HG03378 (cell line): ENCODE results near the gene GTPBP2.
A peak's percentile ranks its signal among the peaks of the same experiment; 100 is the strongest.

ENCODE experiments used
- ATAC-seq: cut with Tn5 transposase; IDR thresholded peaks from one replicate; pipeline ENCODE4 v1.9.1; 2021; ENCODE audit warnings: mild to moderate bottlenecking, moderate library complexity; ENCODE audit not compliant: unreplicated experiment

Gene GTPBP2, protein sequence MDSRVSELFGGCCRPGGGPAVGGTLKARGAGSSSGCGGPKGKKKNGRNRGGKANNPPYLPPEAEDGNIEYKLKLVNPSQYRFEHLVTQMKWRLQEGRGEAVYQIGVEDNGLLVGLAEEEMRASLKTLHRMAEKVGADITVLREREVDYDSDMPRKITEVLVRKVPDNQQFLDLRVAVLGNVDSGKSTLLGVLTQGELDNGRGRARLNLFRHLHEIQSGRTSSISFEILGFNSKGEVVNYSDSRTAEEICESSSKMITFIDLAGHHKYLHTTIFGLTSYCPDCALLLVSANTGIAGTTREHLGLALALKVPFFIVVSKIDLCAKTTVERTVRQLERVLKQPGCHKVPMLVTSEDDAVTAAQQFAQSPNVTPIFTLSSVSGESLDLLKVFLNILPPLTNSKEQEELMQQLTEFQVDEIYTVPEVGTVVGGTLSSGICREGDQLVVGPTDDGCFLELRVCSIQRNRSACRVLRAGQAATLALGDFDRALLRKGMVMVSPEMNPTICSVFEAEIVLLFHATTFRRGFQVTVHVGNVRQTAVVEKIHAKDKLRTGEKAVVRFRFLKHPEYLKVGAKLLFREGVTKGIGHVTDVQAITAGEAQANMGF

DNA sequence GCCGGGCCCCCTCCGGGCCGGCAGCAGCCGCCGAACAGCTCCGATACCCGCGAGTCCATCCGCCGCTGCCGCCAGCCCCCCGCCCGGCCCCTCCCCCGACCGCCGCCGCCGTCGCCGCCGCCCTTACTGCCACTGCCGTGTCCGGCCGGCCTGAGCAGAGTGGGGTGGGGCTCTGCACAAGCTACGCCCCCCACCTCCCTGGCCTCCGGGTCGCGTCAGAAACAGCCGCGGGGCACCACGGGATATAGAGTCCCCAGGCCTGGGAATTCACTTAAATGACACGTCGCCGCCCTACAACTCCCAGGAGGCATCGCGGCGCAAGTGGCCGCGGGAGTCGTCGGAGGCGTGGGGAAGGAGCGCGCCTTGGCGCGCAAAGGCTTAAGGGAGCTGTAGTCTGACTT, at the start of gene GTPBP2:
Gene GTPBP2, minus strand, starts transcription at position 161 of the 401 bp plus-strand sequence. Its CDS starts 102 bp downstream, at position 59.
- peak; percentile 71 for ATAC-seq

DNA sequence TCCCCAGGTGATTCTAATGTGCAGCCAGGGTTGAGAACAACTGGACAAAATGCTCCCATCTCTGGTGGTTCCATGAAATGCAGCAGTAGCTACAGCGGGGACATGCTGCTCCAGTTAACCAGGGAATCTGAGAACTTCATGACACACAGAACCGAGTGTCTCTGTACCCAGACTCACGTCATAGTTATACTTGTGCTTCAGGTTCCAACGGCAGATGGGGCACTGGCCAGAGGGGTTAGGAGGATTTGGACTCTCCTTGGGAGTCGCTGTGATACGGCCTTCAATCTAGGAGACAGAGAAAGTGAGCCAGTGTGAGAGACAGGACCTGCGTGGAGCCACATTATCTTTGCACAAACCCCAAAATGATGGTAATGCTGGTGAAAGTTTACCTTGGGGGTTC, 49.3 kb upstream of the GTPBP2 start:
- no peak for ATAC-seq

DNA sequence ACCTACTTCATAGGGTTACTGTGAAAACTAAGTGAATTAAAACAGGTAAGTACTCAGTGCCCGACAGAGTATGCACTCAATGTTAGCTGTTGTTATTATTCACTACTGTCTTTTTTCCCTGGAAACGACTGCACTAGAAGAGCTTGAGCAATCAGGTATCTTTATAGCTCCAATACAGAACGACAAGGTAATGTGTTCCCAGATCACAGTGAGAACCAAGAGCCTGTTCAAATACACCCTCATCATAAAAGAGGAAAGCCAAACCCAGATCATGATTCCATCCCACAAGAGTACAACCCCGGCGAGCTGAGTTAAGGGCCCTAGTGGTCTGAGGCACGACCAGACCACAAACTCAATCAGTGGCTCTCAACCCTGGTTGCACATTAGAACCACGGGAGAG, 48.7 kb upstream of the GTPBP2 start:
- no peak for ATAC-seq

DNA sequence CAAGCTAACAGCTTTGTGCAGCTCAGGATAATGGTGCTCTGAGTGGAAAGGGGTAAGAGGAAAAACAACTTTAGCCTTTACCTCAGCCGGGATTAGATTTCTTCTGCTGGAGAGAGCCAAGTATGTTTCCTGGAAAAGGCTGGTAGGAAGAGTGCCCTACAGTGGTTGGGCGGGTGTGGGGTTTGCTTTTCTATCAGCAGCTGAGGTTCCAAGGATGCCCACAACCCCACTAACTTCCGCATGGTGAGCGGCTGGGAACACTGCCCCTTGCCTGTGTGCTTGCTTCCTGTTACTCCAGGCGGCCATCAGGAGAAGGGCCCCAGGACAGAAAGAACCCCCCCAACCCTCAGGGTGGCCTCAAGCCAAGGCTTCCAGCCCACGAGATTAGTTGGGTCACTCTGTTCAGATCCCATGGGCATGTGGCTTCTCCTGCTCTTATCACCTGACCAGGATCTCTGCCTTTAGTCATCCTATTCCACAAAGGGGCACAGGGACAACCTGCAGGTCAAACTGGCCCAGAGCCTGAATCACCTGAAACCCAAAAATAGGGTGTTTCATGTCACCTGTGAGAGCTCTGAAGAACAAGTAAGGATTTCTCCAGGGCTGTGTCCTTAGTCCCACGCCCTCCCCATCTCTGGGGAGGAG, 48.0 kb upstream of the GTPBP2 start:
- no peak for ATAC-seq

DNA sequence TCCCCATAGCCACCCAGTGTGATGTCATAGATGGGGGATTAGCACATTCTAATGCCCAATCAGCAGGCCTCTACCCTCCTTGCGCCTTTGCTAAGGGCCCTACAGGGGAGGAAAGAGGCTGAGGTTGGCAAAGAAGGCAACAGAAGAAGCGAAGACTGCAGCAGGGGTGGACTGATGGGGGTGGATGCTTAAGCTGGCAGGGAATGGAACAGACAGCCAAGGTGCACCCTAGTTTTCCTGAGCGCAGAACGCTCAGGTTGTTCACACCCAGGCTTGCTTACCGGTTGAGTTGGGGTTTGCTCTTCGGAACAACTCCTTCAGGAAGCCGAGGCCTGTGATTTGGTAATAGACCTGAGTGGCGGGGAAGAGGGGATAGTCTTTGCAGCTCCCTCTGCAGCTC, 45.9 kb upstream of the GTPBP2 start:
- no peak for ATAC-seq

DNA sequence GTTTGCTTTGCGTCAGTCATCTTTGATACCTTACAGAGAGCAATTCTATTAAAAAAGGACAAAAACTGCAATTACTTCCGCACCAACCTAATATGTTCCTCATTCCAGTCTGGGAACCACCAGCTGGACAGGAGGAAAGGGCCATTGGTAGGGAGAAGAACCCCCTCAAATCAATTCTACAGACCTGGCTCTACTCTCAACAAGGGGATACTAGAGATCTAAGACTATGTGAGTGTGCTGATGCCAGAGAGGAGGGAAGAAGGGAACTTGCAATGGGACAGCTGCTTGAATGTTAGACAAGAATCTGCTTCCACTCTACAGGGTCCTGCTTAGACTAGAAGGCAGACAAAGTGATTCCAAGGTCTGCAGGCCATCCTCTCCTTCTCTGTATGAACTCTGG, 45.2 kb upstream of the GTPBP2 start:
- no peak for ATAC-seq

DNA sequence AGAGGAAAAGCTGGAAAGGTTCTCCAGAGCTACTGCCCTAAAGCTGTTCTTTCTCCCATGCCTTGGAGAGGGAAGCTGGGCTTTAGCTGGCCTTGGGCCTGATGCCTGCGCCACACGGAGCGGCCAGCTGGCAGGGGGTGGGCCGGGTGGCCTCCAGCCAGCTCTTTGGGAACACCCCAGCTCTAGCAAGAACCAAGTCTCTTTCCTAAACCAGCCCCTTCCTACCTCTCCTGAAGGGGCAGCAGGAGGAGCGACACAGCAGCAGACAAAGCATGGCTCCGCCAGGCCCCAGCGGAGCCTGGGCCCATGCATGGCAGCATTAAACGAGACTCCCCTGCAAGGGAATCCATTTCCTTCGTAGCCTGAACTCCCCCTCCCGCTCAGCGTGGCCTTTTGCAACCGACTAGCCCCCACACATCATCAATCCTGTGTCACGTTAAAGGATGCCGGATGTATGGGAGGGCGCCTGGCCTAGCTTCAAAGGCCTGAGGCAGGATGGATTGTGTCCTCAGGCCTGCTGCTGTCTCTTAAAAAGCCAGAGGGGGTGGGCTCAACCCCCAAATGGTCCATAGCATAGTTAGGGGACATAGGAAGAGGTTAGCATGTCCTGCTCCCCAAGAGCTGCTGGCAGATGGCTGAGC, 44.5 kb upstream of the GTPBP2 start:
- ATAC-seq, result no peak

DNA sequence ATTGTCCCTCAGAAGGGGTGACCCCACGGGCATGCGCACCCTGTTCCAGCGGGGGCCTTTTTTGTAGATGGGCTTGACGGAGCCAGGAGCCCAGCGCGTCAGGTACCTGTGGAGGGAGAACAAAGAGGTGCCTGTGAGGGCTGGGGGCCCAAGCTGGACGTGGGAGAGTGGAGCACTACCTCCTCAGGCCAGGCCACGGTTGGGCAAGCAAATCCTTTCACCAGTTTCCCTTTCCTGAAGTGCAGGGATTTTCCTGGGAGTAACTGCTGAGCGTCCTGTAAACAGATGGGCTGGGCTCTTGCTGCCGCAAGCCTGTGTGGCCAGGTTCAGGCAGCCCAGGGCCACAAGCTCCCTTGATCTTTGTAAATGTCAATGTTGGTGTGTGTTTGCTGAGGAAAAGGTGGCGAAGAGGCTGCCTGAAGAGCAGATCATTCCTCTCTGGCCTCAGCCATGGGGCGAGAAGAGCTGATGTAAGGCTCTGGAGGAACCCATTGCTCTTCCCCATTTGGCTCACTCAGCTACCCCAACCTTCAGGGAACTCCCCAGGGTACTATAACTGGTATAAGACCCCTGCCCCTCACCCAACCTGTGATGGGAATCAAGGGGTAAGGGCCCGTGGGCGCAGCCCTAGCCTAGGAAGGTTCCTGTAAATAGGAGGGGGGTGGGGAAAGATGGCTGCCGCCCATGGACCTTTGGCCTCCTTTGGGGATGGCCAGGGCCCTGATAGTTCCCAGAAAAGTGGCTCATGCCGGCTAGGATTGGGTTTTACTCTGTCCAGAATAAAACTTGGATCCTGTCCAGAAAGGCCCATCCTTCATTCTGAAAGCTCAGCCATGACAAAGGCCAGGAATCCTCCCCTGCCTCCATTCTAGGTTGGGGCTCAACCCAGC, 43.0 kb upstream of the GTPBP2 start:
- no peak for ATAC-seq

DNA sequence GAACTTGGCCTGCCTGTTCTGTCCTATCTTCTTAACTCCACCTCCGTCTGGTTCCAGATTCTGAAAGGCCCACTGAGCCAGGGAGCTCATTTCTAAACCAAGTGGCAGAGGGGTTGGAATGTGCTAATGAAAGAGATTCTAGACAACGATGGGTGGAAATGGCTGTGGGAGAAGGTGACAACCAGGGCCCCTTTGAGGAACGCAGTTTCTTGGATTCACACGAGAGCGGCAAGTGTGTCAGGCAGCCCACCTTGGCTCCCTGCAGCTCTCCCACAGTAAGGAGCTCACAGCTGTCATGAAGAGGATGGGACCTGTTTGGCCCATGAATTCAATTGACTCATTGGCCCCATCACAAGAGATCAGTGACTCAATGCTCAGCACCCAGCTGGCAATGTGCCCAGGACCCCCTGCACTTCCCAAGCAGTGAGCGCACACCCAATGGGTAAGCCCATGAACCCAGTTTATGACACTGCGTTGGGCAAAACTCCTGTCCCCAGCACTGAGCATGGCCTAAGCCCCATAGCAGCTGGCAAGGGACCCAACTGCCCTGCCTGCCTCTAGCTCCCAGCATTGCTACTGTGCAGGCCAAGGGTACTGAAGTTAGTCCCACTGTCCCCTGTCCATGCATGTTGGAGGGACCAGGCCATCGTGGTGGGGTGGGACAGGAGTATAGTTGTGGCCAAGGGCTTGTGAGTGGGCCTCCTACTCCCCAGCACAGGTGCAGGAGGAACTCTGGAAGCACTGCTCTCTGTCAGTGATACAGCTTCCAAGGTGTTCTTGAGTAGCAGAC, 42.1 kb upstream of the GTPBP2 start:
- ATAC-seq, result no peak

DNA sequence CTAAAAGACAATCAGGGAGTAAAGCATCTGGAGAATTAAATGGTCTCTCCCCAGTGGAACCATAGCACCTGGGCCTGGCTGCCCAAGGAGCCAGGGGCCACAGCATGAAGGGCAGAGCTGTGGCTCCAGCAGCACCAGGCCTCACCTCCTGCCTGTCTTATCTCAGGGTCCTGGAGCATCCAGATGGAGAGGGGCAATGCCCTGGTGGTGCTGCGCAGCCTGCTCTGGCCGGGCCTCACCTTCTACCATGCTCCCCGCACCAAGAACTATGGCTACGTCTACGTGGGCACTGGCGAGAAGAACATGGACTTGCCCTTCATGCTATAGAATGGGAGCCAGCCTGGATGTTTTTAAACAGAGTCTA, 41.5 kb upstream of the GTPBP2 start:
- ATAC-seq, result no peak

DNA sequence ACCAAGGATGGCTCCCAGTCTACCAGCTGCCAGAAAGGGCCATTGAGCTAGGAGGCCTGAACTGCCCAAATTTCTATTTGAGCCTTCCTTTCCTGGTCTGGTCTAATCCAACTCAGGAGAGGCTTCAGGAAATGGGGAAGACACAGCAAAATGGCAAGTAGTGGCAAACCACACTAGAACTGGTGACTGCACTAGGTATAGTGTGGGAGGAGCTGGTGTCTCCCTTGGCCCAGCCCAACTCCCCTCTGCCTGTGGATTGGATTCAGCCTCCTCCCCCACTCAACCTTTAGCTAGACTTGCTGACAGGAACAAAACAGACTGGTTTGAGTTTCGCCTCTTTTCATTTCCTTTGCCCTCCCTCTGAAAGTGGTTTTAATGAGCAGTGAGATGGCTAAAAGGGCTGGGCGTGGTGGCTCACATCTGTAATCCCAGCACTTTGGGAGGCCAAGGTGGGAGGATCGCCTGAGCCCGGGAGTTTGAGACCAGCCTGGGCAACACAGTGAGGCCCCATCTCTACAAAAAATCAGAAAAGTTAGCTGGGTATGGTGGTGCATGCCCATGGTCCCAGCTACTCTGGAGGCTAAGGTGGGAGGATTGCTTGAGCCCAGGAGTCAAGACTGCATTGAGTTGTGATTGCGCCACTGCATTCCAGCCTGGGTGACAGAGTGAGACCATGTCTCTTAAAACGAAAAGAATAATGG, 41.0 kb upstream of the GTPBP2 start:
- no peak for ATAC-seq

DNA sequence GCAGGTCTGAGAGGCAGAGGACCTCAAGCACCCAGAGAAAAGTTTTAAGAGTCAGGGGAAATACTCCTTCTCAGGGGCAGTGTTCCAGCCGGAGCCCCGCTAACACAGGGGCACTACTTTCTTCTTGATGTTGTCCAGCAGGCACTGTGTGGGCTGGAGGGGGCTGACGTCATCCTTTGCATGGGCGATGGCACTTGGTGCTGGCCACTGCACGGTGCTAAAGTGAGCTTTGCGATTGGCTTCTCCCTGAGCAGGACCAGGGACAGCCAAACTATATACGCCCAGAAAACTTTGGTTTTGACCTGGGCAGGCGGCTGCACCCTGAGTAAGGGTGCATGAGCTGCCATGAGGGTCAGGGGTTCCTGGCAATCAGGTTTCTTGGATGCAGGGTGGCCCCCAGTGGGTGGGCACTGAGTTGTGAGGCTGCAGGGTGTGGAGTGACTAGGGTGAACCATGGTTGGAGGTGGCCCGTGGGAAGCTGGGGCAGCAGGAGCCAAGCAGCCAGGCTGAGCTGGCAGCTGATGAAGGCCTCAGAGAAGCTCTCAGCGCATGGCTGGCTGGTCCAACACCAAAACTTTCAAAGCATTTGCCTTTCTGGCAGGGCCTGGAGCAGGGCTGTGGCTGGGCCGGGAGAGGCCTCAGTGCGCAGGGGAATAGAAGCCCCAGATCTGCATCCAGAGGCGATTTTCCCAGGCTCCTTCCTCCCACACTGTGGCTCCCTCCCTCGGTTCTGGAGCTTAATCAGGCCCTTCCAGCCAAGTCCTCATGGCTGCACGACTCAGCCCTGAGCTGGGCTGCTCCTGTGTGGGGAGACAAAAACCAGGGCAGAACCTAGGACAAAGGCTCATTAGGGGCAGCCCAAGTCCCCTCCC, 40.2 kb upstream of the GTPBP2 start:
- no peak for ATAC-seq

DNA sequence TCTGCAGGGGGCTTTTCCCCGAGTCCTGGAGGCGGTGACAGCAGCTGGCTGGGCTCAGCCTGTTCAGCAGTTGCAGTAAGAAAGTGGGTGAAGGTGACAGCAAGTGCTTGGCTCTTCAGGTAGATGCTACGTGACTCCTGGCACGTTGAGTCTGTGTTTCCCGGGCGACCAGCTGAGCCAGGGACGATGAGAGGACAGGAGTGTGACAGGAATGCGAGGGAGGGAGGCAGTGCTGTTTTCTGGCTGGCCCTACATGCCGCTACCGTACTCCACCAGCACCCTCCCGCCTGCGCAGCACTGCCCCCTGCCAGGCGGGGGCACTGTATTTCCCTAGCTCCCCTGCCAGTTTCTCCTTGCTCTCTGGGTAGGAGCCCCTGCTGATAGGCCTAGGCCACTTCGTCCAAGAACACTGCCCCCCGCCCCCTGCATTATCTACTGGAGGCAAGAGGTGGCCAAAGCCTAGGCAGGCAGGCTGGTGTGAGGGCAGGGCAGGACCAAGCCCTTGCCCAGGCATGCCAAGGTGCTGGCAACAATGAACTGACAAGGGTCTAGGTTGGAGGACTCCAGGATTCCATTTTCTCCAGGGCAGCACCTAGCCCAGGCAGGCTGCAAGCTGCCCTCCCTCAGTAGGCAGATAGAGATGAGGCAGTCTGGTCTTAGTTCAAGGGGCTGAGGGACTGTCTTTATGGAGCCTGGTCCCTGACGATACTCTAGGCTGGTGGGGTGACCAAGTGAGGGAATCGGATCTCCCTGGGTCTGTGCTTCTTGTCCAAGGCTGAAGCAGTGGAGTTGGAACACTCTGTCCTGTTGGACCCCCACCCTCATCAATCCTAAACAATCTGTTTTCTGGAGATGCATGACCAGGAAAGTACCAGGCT, 39.3 kb upstream of the GTPBP2 start:
- ATAC-seq, result no peak

DNA sequence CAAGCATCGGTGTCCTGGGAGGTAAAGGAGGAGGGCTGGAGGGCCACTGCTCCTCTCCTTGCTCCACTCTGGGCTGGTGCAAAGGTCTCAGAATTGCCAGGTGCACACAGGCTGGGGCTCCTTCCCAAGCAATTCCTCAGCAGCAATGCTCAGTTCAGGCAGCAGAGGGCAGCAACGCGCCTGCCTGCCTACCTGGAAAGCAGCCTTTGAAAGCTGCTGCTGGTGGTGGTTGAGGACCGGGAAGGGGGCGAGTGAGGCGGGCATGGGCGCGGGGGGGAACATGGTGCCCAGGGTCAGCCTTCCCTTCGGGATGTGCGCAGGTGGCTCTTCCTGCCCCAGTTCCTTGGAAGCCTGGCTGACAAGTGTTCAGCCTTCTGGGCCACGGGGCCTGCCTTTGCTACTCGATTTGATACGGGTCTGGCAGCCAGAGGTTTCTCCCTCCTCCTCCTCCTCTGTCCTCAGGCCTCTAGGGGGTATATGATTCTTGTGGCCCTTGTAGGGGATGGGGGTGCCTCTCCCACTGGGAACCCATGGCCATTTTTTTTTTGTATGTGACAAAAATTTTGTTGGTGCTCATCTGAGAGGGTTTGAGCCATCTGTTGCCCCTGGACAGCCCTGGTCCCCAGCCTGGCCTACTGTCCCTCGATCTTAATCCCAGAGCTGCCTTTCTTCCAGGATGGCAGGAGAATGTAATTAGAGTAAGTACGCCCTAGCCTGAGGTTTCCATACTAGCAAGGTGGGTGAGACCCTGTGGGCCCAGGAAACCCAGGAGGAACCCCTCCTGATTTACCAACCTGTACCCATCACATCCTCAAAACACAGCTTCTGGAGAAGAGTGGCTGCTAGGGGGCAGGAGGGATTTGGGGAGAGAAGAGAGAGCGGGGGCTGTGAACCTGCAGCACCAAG, 38.4 kb upstream of the GTPBP2 start:
- no peak for ATAC-seq

DNA sequence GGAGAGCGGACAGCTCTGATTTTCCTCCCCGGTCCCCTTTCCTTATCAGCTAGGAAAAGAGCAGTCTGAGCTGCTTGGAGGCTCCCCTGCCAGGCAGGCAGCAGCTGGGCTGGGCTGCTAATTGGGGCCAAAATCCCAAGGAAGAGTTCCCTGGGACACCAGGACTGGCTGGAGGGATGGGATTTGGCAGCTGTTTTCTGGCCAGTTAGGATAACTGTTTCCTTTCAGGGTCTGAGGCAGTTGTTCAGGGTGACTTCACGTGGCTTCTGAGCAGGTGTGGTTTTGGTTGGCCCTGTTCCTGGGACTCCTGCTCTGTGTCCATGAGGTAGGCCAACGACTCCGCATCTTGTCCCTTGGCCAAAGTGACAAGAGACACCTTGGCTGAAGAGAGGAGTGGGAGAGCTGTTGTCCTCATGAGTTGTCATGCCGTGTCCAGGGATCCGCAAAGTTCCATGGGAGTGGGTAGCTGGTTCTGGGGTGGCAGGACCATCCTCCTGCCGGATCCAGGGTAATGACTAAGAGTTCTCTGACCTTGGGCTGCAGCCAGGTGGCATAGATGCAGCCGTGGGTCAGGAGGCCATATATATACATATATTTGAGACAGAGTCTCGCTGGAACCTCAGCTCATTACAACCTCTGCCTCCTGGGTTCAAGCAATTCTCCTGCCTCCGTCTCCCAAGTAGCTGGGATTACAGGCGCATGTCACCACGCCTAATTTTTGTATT, 37.3 kb upstream of the GTPBP2 start:
- ATAC-seq, result no peak

DNA sequence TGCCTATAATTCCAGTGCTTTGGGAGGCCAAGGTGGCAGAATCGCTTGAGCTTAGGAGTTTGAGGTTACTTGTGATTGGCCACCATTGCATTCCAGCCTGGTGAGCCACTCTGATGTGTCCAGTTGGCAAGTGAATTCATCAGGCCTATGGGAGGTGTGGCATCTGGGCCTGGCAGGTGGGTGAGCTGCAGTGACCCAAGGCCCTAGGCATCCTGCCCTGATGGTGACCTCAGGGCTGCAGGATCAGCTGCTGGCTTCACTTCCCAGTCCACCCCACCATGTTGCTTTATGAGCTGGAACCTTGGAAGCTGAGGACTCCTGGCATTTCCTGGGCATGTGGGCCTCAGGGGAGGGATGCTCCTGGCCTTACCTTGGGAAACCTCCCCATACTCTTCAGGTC, 36.3 kb upstream of the GTPBP2 start:
- ATAC-seq, result no peak
